HepG2 (cell line): ENCODE measurements around the gene ADGRL3. TPM values are rescaled to one million over a fixed set of nuclear protein-coding genes. Genes with fewer than 3 reads are reported as not detected.

Experiments
- ATAC-seq: fragments of 200-7000 bp; cut with Tn5 transposase; 3 replicates; pipeline ENCODE4 v1.9.1; 2020; ENCODE audit warnings: mild to moderate bottlenecking, moderate library complexity
- BruUV-seq: library from RNA; stranded (reverse); fragments of 400-500 nt; replicated peaks from 2 replicates; lab custom pipeline; 2021; lab: Mats Ljungman, UMichigan
- CTCF ChIA-PET: fragments of 300-600 bp; formaldehyde crosslinking; extraction: SDS; loops from one replicate; lab custom pipeline; 2021; ENCODE audit warnings: low total read pairs, inconsistent platforms, low intra/inter-chr PET ratio; lab: Yijun Ruan, JAX
- POLR2A ChIA-PET: fragments of 350-600 bp; sonication (Branson Sonifier 250); formaldehyde crosslinking; loops from one replicate; lab custom pipeline; 2020; ENCODE audit warnings: antibody characterized with exemption, inconsistent platforms; lab: Yijun Ruan, JAX
- DNase-seq: peaks from one replicate; pipeline ENCODE4 v3.0.0-alpha.2; 2015; ENCODE audit warnings: low spot score
- FAIRE-seq: peaks from 3 replicates; lab custom pipeline; 2011; peaks lifted over from hg19 to GRCh38; lab: Jason Lieb, UNC
- H2AFZ ChIP-seq: one replicate; pipeline ENCODE4 v1.6.1; 2011; ENCODE audit warnings: low read length, inconsistent platforms
- H3K27ac ChIP-seq: fragments of 300-600 bp; 3 replicates; pipeline ENCODE4 v1.8.0; 2011; ENCODE audit warnings: mixed run types, mild to moderate bottlenecking, mixed read lengths, low read length, inconsistent platforms; ENCODE audit not compliant: insufficient read depth; ENCODE audit errors: extremely low read length
- H3K27me3 ChIP-seq, 2 experiments: fragments of 200-600 bp in 1 of 2; 2 replicates in 1 of 2; 3 replicates in 1 of 2; pipeline versions ENCODE4 v1.6.0 to v1.8.0; 2011; ENCODE audit warnings: low read length in 2 of 2, mild to moderate bottlenecking in 2 of 2, moderate library complexity in 2 of 2, inconsistent platforms in 1 of 2; ENCODE audit not compliant: insufficient read depth in 2 of 2, control insufficient read depth in 1 of 2
- H3K36me3 ChIP-seq, 2 experiments: fragments of 200-600 bp in 1 of 2; replicated peaks in 1 of 2; 2 replicates in 1 of 2; 3 replicates in 1 of 2; pipeline versions ENCODE4 v1.5.1 to v1.8.0; 2011; ENCODE audit warnings: low read length in 2 of 2, inconsistent platforms in 1 of 2; ENCODE audit not compliant: insufficient read depth in 2 of 2, control insufficient read depth in 1 of 2
- H3K4me1 ChIP-seq: 2 replicates; pipeline ENCODE4 v1.5.1; 2012; ENCODE audit warnings: low read length, inconsistent platforms; ENCODE audit not compliant: insufficient read depth
- H3K4me2 ChIP-seq: 2 replicates; pipeline ENCODE4 v1.6.0; 2011; ENCODE audit warnings: low read depth, low read length, inconsistent platforms
- H3K4me3 ChIP-seq, 3 experiments: fragments of 200-600 bp in 1 of 3; sonication (generic), shearing (Covaris generic) in 1 of 3; replicated peaks in 1 of 3; 2 replicates each; pipeline ENCODE4 v1.5.1; 2011 to 2016; ENCODE audit warnings: low read length in 3 of 3, inconsistent platforms in 2 of 3, low read depth in 2 of 3, mild to moderate bottlenecking in 2 of 3, control low read depth in 1 of 3, mixed read lengths in 1 of 3; ENCODE audit not compliant: insufficient read depth in 1 of 3
- H3K79me2 ChIP-seq: one replicate; pipeline ENCODE4 v1.6.1; 2011; ENCODE audit warnings: low read length, inconsistent platforms; ENCODE audit not compliant: insufficient read depth
- H3K9ac ChIP-seq: 2 replicates; pipeline ENCODE4 v1.6.0; 2011; ENCODE audit warnings: mild to moderate bottlenecking, low read depth, low read length, inconsistent platforms; ENCODE audit not compliant: insufficient read depth
- H3K9me3 ChIP-seq: 2 replicates; pipeline ENCODE4 v1.5.1; 2012; ENCODE audit warnings: mild to moderate bottlenecking, low read length
- H4K20me1 ChIP-seq: 2 replicates; pipeline ENCODE4 v1.6.0; 2011; ENCODE audit warnings: inconsistent platforms, mild to moderate bottlenecking, low read length, moderate library complexity; ENCODE audit not compliant: insufficient read depth
- ATF3 ChIP-seq: sonication (generic); formaldehyde crosslinking; IDR thresholded peaks from 2 replicates; pipeline ENCODE4 v1.4.0; 2020; ENCODE audit warnings: missing genetic modification reagents
- GATAD1 ChIP-seq: IDR thresholded peaks from 2 replicates; pipeline ENCODE4 v1.6.1; 2016; ENCODE audit warnings: missing genetic modification reagents, missing compliant biosample characterization
- MED8 ChIP-seq: sonication (generic); formaldehyde crosslinking; IDR thresholded peaks from 2 replicates; pipeline ENCODE4 v1.8.1; 2023; ENCODE audit warnings: mild to moderate bottlenecking, missing genetic modification reagents; ENCODE audit not compliant: insufficient replicate concordance
- RARG ChIP-seq: sonication (generic); formaldehyde crosslinking; IDR thresholded peaks from 2 replicates; pipeline ENCODE4 v1.4.0; 2020; ENCODE audit warnings: low read depth, mild to moderate bottlenecking, missing genetic modification reagents
- RELA ChIP-seq: sonication (generic); formaldehyde crosslinking; IDR thresholded peaks from 2 replicates; pipeline ENCODE4 v1.4.0; 2020; ENCODE audit warnings: missing genetic modification reagents
- ZMAT5 ChIP-seq: sonication (generic); formaldehyde crosslinking; IDR thresholded peaks from 2 replicates; pipeline ENCODE4 v1.5.0; 2020; ENCODE audit warnings: mild to moderate bottlenecking, low read depth, missing genetic modification reagents, borderline replicate concordance
- ZNF546 ChIP-seq: sonication (generic); formaldehyde crosslinking; conservative IDR thresholded peaks from 2 replicates; pipeline ENCODE4 v1.8.1; 2023; ENCODE audit warnings: mild to moderate bottlenecking, missing genetic modification reagents
- ZNF629 ChIP-seq: sonication (generic); formaldehyde crosslinking; conservative IDR thresholded peaks from 2 replicates; pipeline ENCODE4 v1.5.0; 2020; ENCODE audit warnings: missing genetic modification reagents
- ZNF788 ChIP-seq: sonication (generic); formaldehyde crosslinking; IDR thresholded peaks from 2 replicates; pipeline ENCODE4 v1.5.0; 2020; ENCODE audit warnings: mild to moderate bottlenecking, missing genetic modification reagents, borderline replicate concordance
- WGBS: methylation state at CpG from one replicate; pipeline ENCODE4 v1.1.6; 2017; ENCODE audit warnings: low lambda C conversion rate; 5-methylcytosine and 5-hydroxymethylcytosine counted together
- in situ Hi-C: cut with HindIII; loops from 2 replicates; pipeline ENCODE4 v1.10.0; 2017; ENCODE audit warnings: low pct_unique_long_range_greater_than_20kb; ENCODE audit not compliant: extremely low pct_ligation_motif_present
- intact Hi-C: fragments of 100-400 bp; cut with micrococcal nuclease; formaldehyde crosslinking; loops from one replicate; pipeline ENCODE4 v1.10.0; 2022; ENCODE audit not compliant: unreplicated experiment
- polyA plus RNA-seq, 8 experiments: library from polyadenylated mRNA; depleted of rRNA in 3 of 8; stranded (reverse) in 7 of 8; unstranded in 1 of 8; fragments of >200 nt; fragmentation: Illumina TruSeq in 4 of 8; extraction: Trizol in 4 of 8; gene quantifications; 2 replicates each; pipeline versions ENCODE4 v1.2.1 to v1.2.3, GENCODE V29; 2011 to 2016; ENCODE audit warnings: low read depth in 4 of 8, missing spikeins in 1 of 8, mixed read lengths in 1 of 8; ENCODE audit not compliant: insufficient read depth in 1 of 8
- total RNA-seq, 5 experiments: library from RNA; depleted of rRNA; stranded (reverse); fragments of >200 nt; fragmentation: Illumina TruSeq; extraction: Trizol; gene quantifications; 2 replicates each; pipeline ENCODE4 v1.2.3, GENCODE V29; 2016; ENCODE audit warnings: low read depth in 1 of 5
- TF ChIP-seq, protein P1 (sequence below): sonication (generic); formaldehyde crosslinking; IDR thresholded peaks from 2 replicates; pipeline ENCODE4 v1.5.1; 2020; ENCODE audit warnings: missing genetic modification reagents, mild to moderate bottlenecking, borderline replicate concordance

Gene ADGRL3
- total and polyA plus RNA-seq, 2 of the 13 experiments (the other 11 are each of a cell fraction or from before 2014, with no cell fraction given) = 0.04 to 0.05 TPM

DNA sequence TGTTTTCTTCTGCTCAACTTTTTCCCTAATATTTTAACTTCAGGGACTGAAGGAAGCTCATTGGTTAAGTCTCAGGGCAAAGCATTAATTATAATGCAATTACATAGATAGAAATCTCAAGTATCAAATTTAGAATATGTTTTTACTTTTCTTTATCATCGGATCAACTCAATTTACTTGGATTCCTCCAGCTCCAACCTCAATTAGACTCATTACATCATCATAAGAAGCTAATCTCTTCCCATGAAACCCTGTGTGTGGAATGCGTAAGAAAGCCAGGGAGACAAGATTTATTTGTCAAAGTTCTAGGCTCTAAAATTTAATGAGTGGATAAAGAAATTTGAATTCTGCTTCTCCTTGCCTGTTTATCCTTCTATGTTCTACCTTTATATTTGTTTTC lies 918.4 kb downstream of the ADGRL3 start:
- DNase-seq = no peak
- in situ Hi-C loops (no loop called here), intact Hi-C loops (no loop called here)
- no peaks in the 10 kb centered on the region for H3K4me1 ChIP-seq
- H3K4me3 ChIP-seq = no peak overlapping the region
- no peaks in the 10 kb centered on the region for H3K79me2 ChIP-seq
- H4K20me1 ChIP-seq = no peaks in the 10 kb centered on the region
- H3K27me3 ChIP-seq = no peaks in the 10 kb centered on the region
- H2AFZ ChIP-seq = no peak overlapping the region
- no peak for ATAC-seq
- ChIA-PET POLR2A (no interaction called here), CTCF (no interaction called here)
- no peaks in the 10 kb centered on the region for H3K36me3 ChIP-seq
- 2% methylated on average over 2 of the region's 2 CpGs for WGBS
- H3K9ac ChIP-seq = no peak overlapping the region
- no peak for FAIRE-seq
- H3K27ac ChIP-seq = no peak overlapping the region
- TF ChIP-seq ZNF546 (CRISPR knock-in tag) (no peak), GATAD1 (no peak), ATF3 (CRISPR knock-in tag) (no peak), RARG (CRISPR knock-in tag) (no peak), RELA (CRISPR knock-in tag) (no peak), ZNF788 (CRISPR knock-in tag) (no peak), MED8 (no peak), ZMAT5 (CRISPR knock-in tag) (no peak), ZNF629 (CRISPR knock-in tag) (no peak)
- TF ChIP-seq, protein P1, sequence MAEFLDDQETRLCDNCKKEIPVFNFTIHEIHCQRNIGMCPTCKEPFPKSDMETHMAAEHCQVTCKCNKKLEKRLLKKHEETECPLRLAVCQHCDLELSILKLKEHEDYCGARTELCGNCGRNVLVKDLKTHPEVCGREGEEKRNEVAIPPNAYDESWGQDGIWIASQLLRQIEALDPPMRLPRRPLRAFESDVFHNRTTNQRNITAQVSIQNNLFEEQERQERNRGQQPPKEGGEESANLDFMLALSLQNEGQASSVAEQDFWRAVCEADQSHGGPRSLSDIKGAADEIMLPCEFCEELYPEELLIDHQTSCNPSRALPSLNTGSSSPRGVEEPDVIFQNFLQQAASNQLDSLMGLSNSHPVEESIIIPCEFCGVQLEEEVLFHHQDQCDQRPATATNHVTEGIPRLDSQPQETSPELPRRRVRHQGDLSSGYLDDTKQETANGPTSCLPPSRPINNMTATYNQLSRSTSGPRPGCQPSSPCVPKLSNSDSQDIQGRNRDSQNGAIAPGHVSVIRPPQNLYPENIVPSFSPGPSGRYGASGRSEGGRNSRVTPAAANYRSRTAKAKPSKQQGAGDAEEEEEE (CRISPR knock-in tag) = no peak
- no peaks in the 10 kb centered on the region for H3K9me3 ChIP-seq
- no peak overlapping the region for H3K4me2 ChIP-seq
- BruUV-seq = no TSS peak
